Measurements from ENCODE around the gene DPM2.

The DPM2 gene

DNA sequence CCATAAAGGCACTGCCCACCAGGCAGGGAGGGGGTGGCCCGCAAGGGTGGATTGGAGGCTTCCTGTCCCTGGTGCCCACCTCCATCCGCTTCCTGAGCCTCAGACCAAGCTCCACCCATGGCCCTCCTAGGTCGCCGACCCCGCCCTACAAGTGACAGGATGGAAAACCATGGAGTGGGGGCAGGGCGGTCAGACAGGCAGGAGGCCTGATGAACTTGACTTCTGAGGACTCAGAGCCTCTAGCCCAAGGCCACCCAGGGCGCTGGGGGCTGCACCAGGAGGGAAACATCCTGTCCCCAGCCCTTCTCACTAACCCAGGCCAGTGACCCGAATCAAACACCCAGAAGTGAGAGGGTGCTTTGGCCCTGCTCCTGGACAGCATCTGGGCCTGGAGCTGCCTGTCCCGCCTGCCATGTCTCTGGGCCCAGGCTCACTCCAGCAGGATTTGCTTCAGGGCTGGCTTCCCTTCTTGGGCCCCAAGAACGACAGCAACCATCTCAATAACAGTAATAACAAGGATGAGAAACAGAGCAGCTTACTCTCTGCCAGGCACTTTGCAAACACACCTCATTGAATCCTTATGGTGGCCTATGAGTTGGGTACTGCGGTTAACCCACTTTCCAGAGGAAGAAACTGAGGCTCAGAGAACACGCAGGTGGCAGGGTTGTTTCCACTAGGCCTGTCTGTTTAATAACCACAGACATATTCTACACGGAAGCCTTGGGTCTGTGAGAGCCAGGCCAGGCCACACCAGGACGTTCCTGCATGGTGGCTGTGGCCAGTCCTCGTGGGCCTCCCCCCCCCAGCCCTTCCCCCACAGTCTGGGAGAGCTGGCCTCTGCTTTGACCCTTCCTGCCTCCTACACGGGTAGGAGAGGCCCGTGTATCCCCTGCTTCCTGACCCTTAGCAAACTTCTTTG, 33.8 kb downstream of the DPM2 start:
- peak in 2 of 3 experiments; percentile 74 to 75 for DNase-seq (ENCODE audit: low read depth in 2 of 3, low spot score in 2 of 3)

- DNase-seq (ENCODE audit: low read depth in 2 of 3, low spot score in 2 of 3) = peak in 1 of 3 experiments; percentile 42
These were observed 38.3 kb downstream of the DPM2 start, which contains the start of gene ST6GALNAC6 for GRCh38 chr9:127899128-127899943. ST6GALNAC6 (minus strand) TSS chr9:127899603; CDS start chr9:127897981, 1,622 bp downstream.

DNA sequence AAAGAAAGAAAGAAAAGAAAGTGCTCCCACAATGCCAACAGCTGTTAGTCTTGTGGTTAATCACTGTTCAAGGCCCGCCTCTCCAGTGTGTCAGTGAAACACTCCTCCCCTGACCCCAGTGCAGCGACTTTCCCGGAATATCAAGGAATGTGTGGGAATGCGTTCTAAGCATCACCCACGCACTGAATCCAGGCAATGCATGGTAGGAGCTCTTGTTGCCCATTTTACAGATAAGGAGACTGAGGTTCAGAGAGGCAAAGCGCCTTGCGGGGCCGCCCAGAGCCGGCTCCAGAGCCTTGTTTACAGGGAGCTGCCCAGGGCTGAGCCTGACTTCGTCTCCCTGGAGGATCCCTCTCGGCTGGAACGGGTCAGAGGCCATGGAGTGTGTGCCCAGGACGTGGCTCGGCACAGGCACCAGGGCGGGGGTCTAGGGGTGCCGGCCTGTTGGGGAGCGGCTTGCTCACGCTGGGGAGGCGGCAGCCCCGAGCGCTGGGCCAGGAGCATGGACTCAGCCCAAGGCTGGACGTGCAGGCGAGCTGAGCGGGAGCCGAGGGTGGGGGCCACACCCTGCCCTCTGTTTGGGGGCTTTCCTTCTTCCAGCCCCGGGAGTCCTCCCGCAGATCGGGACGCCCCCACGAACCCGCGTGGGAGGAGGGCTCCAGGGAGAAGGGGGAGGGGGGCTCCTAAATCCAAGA, 39.1 kb downstream of the DPM2 start:
- no peak for DNase-seq (ENCODE audit: low read depth in 2 of 3, low spot score in 2 of 3)

DNA sequence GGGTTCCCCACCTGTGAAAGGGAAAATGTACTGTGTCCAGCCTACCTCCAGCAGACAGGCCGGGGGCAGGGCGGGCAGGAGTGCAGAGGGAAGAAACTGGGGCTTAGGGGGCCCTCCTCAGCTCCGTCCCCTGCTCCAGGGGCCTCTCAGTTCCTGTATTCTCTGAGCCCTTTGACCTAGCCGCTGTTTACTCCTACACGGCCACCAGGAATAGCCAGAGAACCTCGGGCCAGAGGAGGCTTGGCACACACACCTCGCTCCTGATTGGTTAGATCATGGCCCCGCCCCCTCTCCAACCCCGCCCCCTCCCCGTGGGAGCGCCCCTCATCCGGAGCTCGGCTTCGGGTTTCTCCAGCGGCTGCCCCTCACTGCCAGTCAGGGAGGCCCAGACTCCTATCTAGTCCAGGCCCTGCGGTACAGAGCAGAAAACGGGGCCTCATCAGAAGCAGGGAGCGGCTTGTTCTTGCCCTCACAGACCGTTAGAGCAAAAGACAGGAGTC, 40.4 kb downstream of the DPM2 start:
- DNase-seq (ENCODE audit: low read depth in 2 of 3, low spot score in 2 of 3) = no peak

- DNase-seq (ENCODE audit: low read depth in 2 of 3, low spot score in 2 of 3) = no peak
These were observed 41.1 kb downstream of the DPM2 start for GRCh38 chr9:127896395-127897192.

DNA sequence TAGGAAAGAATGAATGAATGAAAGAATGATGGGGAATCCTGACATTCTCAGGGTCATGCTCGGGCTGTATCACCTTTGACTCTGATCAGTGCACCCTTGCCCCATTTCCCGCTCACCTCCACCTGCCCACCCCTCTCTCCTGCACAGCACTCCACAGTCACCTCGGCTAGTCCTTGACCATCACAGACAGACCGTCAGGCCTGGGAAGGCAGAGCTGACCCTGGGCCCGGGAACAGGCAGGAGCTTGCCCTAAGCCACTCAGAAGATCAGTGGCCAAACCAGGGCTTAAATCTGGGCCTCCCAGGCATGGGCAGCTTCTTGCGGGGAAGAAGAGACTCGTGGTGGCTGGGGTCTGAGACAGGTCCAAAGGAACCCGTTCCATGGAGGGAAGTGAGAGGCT, 41.8 kb downstream of the DPM2 start:
- DNase-seq (ENCODE audit: low read depth in 2 of 3, low spot score in 2 of 3) = no peak

DNA sequence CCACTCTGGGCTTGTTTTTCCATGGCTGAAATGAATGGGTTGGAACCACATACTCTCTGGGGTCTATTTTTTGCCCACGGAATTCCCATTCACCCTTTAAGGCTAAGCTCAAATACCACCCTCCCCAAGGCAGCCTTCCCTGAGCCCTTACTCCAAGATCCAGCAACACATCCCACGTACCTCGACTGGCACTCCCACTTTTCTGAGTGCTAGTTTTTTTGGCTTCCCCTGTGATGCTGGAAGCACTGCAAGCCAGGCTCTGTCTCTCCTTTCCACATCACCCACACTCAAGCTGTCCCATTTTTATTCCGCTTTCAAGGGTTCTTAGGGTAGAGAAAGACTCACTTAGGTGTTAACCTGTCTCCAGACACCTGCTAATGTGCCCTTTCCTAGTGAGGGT, 44.3 kb downstream of the DPM2 start:
- DNase-seq (ENCODE audit: low read depth in 2 of 3, low spot score in 2 of 3) = no peak

GRCh38 chr9:127892831-127893230, 44.8 kb downstream of the DPM2 start:
- DNase-seq (ENCODE audit: low read depth in 2 of 3, low spot score in 2 of 3) = no peak

DNA sequence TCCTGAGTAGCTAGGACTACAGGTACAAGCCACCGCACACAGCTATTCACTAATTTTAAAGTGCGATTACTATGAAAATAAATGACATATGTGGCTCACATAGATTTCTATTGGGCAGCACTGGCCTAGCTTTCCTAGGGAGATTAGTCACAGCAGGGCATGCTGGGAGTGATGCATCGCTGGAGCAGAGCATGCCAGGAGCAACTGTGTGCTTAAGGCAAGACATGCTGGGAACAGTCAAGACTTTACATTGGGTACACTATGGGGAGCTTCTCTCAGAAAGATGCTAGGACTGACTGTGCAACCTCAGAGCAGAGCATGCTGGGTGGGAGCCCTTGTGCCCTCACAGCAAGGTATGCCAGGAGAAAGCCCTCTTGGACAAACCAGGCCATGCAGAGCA, 47.6 kb downstream of the DPM2 start:
- DNase-seq (ENCODE audit: low read depth in 2 of 3, low spot score in 2 of 3) = no peak

- DNase-seq (ENCODE audit: low read depth in 2 of 3, low spot score in 2 of 3) = no peak
These were observed 49.9 kb downstream of the DPM2 start for GRCh38 chr9:127887792-127888191.

- no peak for DNase-seq (ENCODE audit: low read depth in 2 of 3, low spot score in 2 of 3)
These were observed 51.2 kb downstream of the DPM2 start for GRCh38 chr9:127886401-127886972.

DNA sequence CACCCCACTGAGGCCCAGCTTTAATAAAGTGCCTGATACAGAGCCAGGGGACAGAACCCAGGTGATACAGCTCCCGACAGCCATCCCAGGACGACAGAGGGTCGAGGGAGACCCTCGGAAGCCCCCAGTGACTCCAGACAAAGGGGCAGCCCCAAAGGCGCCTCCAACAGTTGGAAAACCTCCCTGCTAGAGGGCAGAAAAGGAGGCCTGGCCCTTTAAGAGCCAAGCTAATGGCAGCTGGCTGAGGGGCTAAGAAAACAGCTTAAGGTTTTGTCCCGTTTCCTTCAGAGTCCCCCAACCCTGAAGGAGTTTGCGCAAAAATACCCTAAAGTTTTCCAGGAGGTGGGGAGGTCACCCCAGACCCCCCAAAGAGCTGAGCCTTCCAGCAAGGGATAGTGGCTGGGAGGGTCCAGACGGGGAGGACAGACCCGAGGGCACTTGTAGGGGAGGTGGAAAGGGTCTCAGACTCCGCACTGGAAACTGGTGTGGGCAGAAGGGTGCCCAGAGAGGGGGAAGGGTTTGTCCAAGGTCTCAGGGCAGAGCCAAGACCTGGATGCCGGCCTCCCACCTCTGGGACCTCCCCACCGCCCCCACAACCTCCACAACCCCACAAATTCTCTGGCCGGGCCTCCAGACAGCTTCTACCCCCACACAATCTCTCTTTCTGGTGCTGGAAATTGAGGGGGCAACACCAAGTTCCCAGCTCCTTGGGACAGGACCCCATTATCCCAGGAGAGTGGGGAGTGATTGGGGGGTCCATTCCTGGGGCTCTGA, 52.0 kb downstream of the DPM2 start:
- DNase-seq (ENCODE audit: low read depth in 2 of 3, low spot score in 2 of 3) = no peak
